Measurements from ENCODE around the gene WRNIP1. TPM values are rescaled to one million over a fixed set of nuclear protein-coding genes. Genes with fewer than 3 reads are reported as not detected.

Gene WRNIP1
- total RNA-seq, 2 donors from 2014 or later, result 51.9 to 53.5 TPM

GRCh38 chr6:2831392-2831791 lies 66.2 kb downstream of the WRNIP1 start:
- H3K36me3 ChIP-seq, result peaks cover 31% of the 10 kb centered on the region
- H3K27ac ChIP-seq, result no peak overlapping the region
- H3K4me1 ChIP-seq, result peaks cover 0 to 10% of the 10 kb centered on the region in 2 donors
- no peaks in the 10 kb centered on the region for H3K9me3 ChIP-seq
- no peak overlapping the region for H3K4me3 ChIP-seq
- no peak for DNase-seq (ENCODE audit: low spot score)
- no peaks in the 10 kb centered on the region for H3K27me3 ChIP-seq
- TF ChIP-seq CTCF (IDR thresholded peaks at IDR 0.05), result no peak

GRCh38 chr6:2834262-2834661 lies 69.1 kb downstream of the WRNIP1 start:
- H3K36me3 ChIP-seq, result peaks cover 54% of the 10 kb centered on the region
- H3K27ac ChIP-seq, result no peak overlapping the region
- no peak for TF ChIP-seq CTCF (IDR thresholded peaks at IDR 0.05)

More at GRCh38 chr6:2834262-2834661, 69.1 kb downstream of the WRNIP1 start:
- no peaks in the 10 kb centered on the region for H3K9me3 ChIP-seq
- no peaks in the 10 kb centered on the region for H3K27me3 ChIP-seq
- H3K4me1 ChIP-seq, result peaks cover 0 to 4% of the 10 kb centered on the region in 2 donors
- no peak overlapping the region for H3K4me3 ChIP-seq
- DNase-seq (ENCODE audit: low spot score), result no peak

Other genes with a start within 250 kb of the WRNIP1 start
- 1 to 10 TPM; 1.0 to 3.6 TPM for gene MYLK4, start 14.5 kb upstream of the WRNIP1 start, total RNA-seq
- gene SERPINB1, start 76.5 kb downstream of the WRNIP1 start, total RNA-seq, result 10 to 100 TPM; 26.6 to 27.3 TPM
- gene SERPINB9, start 137.9 kb downstream of the WRNIP1 start, total RNA-seq, result 10 to 100 TPM; 11.2 to 17.5 TPM
- gene SERPINB6, start 206.2 kb downstream of the WRNIP1 start, total RNA-seq, result 100 to 1,000 TPM; 181 to 184 TPM
- gene NQO2, start 234.5 kb downstream of the WRNIP1 start, total RNA-seq, result 10 to 100 TPM; 37.6 to 68.1 TPM